ENCODE results near the gene SCUBE1.

Gene SCUBE1

GRCh38 chr22:43272301-43272700 lies 70.9 kb downstream of the SCUBE1 start:
- no peak for TF ChIP-seq CTCF (IDR thresholded peaks at IDR 0.05; ENCODE audit: low read length, missing control alignments)
- no peak for DNase-seq (ENCODE audit: low read depth)
- no peak overlapping the region for H3K4me3 ChIP-seq (replicated peaks; ENCODE audit: low read depth, low read length)

- no peak overlapping the region for H3K4me3 ChIP-seq (replicated peaks; ENCODE audit: low read depth, low read length)
- no peak for DNase-seq (ENCODE audit: low read depth)
- no peak for TF ChIP-seq CTCF (IDR thresholded peaks at IDR 0.05; ENCODE audit: low read length, missing control alignments)
Measured at GRCh38 chr22:43270949-43271348, 72.2 kb downstream of the SCUBE1 start.

- TF ChIP-seq CTCF (IDR thresholded peaks at IDR 0.05; ENCODE audit: low read length, missing control alignments), result peak; percentile 27
- DNase-seq (ENCODE audit: low read depth), result no peak
Measured at GRCh38 chr22:43270314-43270908, 72.8 kb downstream of the SCUBE1 start.

GRCh38 chr22:43269646-43270045 lies 73.5 kb downstream of the SCUBE1 start:
- no peak overlapping the region for H3K4me3 ChIP-seq (replicated peaks; ENCODE audit: low read depth, low read length)
- DNase-seq (ENCODE audit: low read depth), result no peak
- no peak for TF ChIP-seq CTCF (IDR thresholded peaks at IDR 0.05; ENCODE audit: low read length, missing control alignments)

More at GRCh38 chr22:43270314-43270908, 72.8 kb downstream of the SCUBE1 start:
- H3K4me3 ChIP-seq (replicated peaks; ENCODE audit: low read depth, low read length), result no peak overlapping the region

- no peak for DNase-seq (ENCODE audit: low read depth)
- no peak for TF ChIP-seq CTCF (IDR thresholded peaks at IDR 0.05; ENCODE audit: low read length, missing control alignments)
- H3K4me3 ChIP-seq (replicated peaks; ENCODE audit: low read depth, low read length), result no peak overlapping the region
Measured at GRCh38 chr22:43269246-43269645, 73.9 kb downstream of the SCUBE1 start.

- no peak for TF ChIP-seq CTCF (IDR thresholded peaks at IDR 0.05; ENCODE audit: low read length, missing control alignments)
- no peak overlapping the region for H3K4me3 ChIP-seq (replicated peaks; ENCODE audit: low read depth, low read length)
- DNase-seq (ENCODE audit: low read depth), result no peak
Measured at GRCh38 chr22:43267981-43268660, 75.1 kb downstream of the SCUBE1 start.

Measured in fibroblast of pulmonary artery (primary cell).